ENCODE data around the gene TNFAIP8L3.
"Not testable (repeated sequence)": the region's sequence is repeated elsewhere in the genome, so short reads cannot be mapped to it uniquely, and the experiment has no call there.

The TNFAIP8L3 gene

DNA sequence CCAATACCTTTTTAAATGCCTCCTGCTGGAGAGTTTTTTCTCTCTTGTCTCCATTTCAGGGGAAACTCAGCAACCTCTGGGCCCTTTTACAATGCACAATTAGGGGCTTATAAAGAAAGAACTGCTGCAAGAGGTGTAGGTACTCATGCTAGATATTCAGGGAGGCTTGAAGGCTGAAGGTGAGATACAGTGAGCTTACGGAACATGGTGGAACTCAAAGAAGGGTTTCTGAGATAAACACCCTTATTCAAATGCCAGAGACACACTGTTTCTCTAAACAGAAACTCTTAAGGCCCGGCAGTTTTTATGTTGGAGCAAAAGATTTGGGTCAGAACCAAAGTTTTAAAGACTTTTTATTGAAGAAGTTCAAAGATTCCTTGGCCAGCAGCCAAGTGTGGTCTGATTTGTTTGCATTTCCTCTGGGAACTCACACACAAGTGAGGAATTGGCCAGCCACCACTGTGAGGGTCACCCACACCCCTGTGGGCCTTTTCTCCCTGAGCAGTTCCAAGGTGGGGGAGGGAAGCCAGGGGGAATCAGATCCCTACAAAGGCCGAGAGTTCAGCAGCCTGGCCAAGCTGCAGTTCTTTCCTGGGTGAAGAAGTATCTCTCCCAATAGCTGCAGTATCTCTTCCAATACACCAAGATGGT, 47.8 kb downstream of the TNFAIP8L3 start:
- TF ChIP-seq, protein P1, sequence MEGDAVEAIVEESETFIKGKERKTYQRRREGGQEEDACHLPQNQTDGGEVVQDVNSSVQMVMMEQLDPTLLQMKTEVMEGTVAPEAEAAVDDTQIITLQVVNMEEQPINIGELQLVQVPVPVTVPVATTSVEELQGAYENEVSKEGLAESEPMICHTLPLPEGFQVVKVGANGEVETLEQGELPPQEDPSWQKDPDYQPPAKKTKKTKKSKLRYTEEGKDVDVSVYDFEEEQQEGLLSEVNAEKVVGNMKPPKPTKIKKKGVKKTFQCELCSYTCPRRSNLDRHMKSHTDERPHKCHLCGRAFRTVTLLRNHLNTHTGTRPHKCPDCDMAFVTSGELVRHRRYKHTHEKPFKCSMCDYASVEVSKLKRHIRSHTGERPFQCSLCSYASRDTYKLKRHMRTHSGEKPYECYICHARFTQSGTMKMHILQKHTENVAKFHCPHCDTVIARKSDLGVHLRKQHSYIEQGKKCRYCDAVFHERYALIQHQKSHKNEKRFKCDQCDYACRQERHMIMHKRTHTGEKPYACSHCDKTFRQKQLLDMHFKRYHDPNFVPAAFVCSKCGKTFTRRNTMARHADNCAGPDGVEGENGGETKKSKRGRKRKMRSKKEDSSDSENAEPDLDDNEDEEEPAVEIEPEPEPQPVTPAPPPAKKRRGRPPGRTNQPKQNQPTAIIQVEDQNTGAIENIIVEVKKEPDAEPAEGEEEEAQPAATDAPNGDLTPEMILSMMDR (IDR thresholded peaks at IDR 0.05) = no peak
- no peak for TF ChIP-seq ZFX (IDR thresholded peaks at IDR 0.05; ENCODE audit: borderline replicate concordance)
- H3K27ac ChIP-seq = no peak overlapping the region

DNA sequence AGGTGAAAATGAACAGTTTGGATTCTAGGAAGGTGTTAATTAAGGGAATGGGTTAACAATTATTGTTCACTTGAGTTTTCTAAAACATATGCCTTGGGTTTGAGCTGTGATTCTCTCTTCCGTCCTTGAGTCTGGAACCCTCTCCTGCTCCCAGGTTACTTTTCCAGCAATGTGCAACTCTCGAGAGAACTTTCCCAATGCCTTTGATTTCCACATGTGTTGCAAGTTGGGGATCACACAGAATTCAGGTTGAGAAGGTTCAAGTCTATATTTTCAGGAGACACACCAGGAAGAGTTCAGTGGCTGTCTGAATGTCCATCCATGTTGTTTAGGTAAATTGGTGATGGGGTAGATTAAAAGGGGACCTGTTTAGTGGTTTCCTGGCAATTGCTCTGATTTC, 48.7 kb downstream of the TNFAIP8L3 start:
- no peak for TF ChIP-seq ZFX (IDR thresholded peaks at IDR 0.05; ENCODE audit: borderline replicate concordance)
- TF ChIP-seq, protein P1 (IDR thresholded peaks at IDR 0.05) = no peak
- H3K27ac ChIP-seq = no peak overlapping the region

- TF ChIP-seq ZFX (IDR thresholded peaks at IDR 0.05; ENCODE audit: borderline replicate concordance) = no peak
- TF ChIP-seq, protein P1 (IDR thresholded peaks at IDR 0.05) = no peak
- no peak overlapping the region for H3K27ac ChIP-seq
Observed at GRCh38 chr15:51044037-51044727, 50.5 kb downstream of the TNFAIP8L3 start.

GRCh38 chr15:51038974-51039319, 55.8 kb downstream of the TNFAIP8L3 start:
- TF ChIP-seq ZFX (IDR thresholded peaks at IDR 0.05; ENCODE audit: borderline replicate concordance) = no peak
- TF ChIP-seq, protein P1 (IDR thresholded peaks at IDR 0.05) = no peak
- no peak overlapping the region for H3K27ac ChIP-seq

GRCh38 chr15:51038162-51038973, 56.3 kb downstream of the TNFAIP8L3 start:
- H3K27ac ChIP-seq = no peak overlapping the region
- TF ChIP-seq ZFX (IDR thresholded peaks at IDR 0.05; ENCODE audit: borderline replicate concordance) = no peak
- TF ChIP-seq, protein P1 (IDR thresholded peaks at IDR 0.05) = no peak

- H3K27ac ChIP-seq = not testable (repeated sequence)
Observed at GRCh38 chr15:51037474-51037873, 57.2 kb downstream of the TNFAIP8L3 start.

DNA sequence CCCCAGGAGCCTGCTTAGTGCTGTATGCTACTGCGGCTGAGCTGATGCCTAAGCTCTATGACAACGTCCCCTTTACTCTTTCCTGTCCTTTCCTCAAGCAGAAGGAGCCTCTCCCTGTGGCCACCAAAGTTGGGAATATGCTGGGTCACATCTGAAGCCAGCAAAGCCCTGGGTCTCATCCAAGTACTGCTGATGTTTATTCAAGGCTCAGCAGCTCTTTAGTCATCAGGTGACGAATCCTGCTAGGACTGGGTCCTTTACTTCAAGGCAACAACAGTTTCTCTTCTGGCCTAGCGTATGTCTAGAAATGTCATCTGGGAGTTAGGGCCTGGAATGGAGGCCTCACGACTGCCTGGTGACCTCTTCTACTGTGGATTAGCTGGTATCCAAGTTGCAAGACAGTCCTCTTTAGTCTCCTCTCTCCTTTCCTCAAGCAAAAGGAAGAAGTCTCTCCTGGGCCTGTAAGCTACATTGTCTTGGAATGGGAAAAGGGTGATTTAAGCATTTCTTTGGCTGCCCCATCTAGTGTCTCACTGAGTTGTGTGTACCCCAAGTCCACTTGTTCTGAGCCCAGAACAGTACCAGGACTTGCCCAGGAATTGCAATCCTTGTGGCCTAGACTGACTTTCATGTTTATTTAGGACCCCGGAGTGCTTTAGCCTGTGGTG, 63.9 kb downstream of the TNFAIP8L3 start:
- no peak for TF ChIP-seq ZFX (IDR thresholded peaks at IDR 0.05; ENCODE audit: borderline replicate concordance)
- TF ChIP-seq, protein P1 (IDR thresholded peaks at IDR 0.05) = no peak
- peak overlapping the region; percentile 22; the same call in 1 of the 2 replicates for H3K27ac ChIP-seq
